ENCODE results near the gene SPTLC2.

The SPTLC2 gene

GRCh38 chr14:77507762-77508161, 108.7 kb downstream of the SPTLC2 start:
- no peak for DNase-seq (ENCODE audit: low read depth, low spot score)

GRCh38 chr14:77505031-77505430, 111.4 kb downstream of the SPTLC2 start:
- DNase-seq (ENCODE audit: low read depth, low spot score), result no peak

GRCh38 chr14:77503138-77503537, 113.3 kb downstream of the SPTLC2 start:
- DNase-seq (ENCODE audit: low read depth, low spot score), result no peak

GRCh38 chr14:77502109-77502782, 114.2 kb downstream of the SPTLC2 start:
- DNase-seq (ENCODE audit: low read depth, low spot score), result no peak

- no peak for DNase-seq (ENCODE audit: low read depth, low spot score)
Measured at GRCh38 chr14:77498984-77499527, 117.4 kb downstream of the SPTLC2 start.

- DNase-seq (ENCODE audit: low read depth, low spot score), result no peak
Measured at GRCh38 chr14:77498120-77498979, 118.1 kb downstream of the SPTLC2 start, which contains the start of gene ISM2. TSS of gene ISM2 (minus strand) at chr14:77498816. CDS start at chr14:77498793, 23 bp downstream.

GRCh38 chr14:77495334-77495733, 121.1 kb downstream of the SPTLC2 start:
- DNase-seq (ENCODE audit: low read depth, low spot score), result no peak

GRCh38 chr14:77491056-77491455, 125.4 kb downstream of the SPTLC2 start:
- no peak for DNase-seq (ENCODE audit: low read depth, low spot score)

- DNase-seq (ENCODE audit: low read depth, low spot score), result no peak
Measured at GRCh38 chr14:77490347-77490986, 126.0 kb downstream of the SPTLC2 start.

- no peak for DNase-seq (ENCODE audit: low read depth, low spot score)
Measured at GRCh38 chr14:77489041-77489440, 127.4 kb downstream of the SPTLC2 start.

- DNase-seq (ENCODE audit: low read depth, low spot score), result no peak
Measured at GRCh38 chr14:77488558-77488957, 127.9 kb downstream of the SPTLC2 start.

- DNase-seq (ENCODE audit: low read depth, low spot score), result no peak
Measured at GRCh38 chr14:77485901-77486678, 130.3 kb downstream of the SPTLC2 start.

GRCh38 chr14:77485256-77485655, 131.2 kb downstream of the SPTLC2 start:
- no peak for DNase-seq (ENCODE audit: low read depth, low spot score)

- DNase-seq (ENCODE audit: low read depth, low spot score), result no peak
Measured at GRCh38 chr14:77482422-77482821, 134.0 kb downstream of the SPTLC2 start.

GRCh38 chr14:77478796-77479195, 137.6 kb downstream of the SPTLC2 start:
- DNase-seq (ENCODE audit: low read depth, low spot score), result no peak

- no peak for DNase-seq (ENCODE audit: low read depth, low spot score)
Measured at GRCh38 chr14:77478029-77478428, 138.4 kb downstream of the SPTLC2 start.

- DNase-seq (ENCODE audit: low read depth, low spot score), result no peak
Measured at GRCh38 chr14:77475432-77476115, 140.9 kb downstream of the SPTLC2 start.

- DNase-seq (ENCODE audit: low read depth, low spot score), result no peak
Measured at GRCh38 chr14:77474479-77475177, 141.8 kb downstream of the SPTLC2 start.

- DNase-seq (ENCODE audit: low read depth, low spot score), result no peak
Measured at GRCh38 chr14:77473921-77474320, 142.5 kb downstream of the SPTLC2 start.

- no peak for DNase-seq (ENCODE audit: low read depth, low spot score)
Measured at GRCh38 chr14:77470224-77470870, 146.1 kb downstream of the SPTLC2 start.

All from activated CD4-positive, CD25-positive, alpha-beta regulatory T cell treated with anti-CD3 and anti-CD28 coated beads, Interleukin-2, amount 50 U/mL, for 16 hours (primary cell).